T-helper 17 cell (primary cell): ENCODE measurements around the gene HCAR2. TPM values are rescaled to one million over a fixed set of nuclear protein-coding genes. Genes with fewer than 3 reads are reported as not detected.
"Not testable (repeated sequence)": the region's sequence is repeated elsewhere in the genome, so short reads cannot be mapped to it uniquely, and the experiment has no call there.

ENCODE experiments used
- ATAC-seq: fragments of 150-1000 bp; cut with Tn5 transposase; 2 replicates; pipeline ENCODE4 v1.10.0; 2021; ENCODE audit warnings: mild to moderate bottlenecking, moderate library complexity
- DNase-seq, 3 donors: peaks; one replicate each; pipeline versions ENCODE4 v3.0.0 to v3.0.0-alpha.2; 2020 to 2021
- H3K9me3 ChIP-seq: one replicate; pipeline ENCODE4 v1.7.0; 2013; ENCODE audit warnings: low read length, mild to moderate bottlenecking; ENCODE audit not compliant: control insufficient read depth, poor library complexity, severe bottlenecking
- H3K27ac Mint-ChIP-seq: one replicate; pipeline ENCODE4 v1.8.0; 2022; ENCODE audit warnings: mild to moderate bottlenecking, moderate library complexity, mixed read lengths
- H3K27me3 Mint-ChIP-seq: one replicate; pipeline ENCODE4 v1.8.0; 2022; ENCODE audit warnings: mixed read lengths
- H3K36me3 Mint-ChIP-seq: one replicate; pipeline ENCODE4 v1.8.0; 2022; ENCODE audit warnings: low read depth, mixed read lengths
- H3K4me1 Mint-ChIP-seq: one replicate; pipeline ENCODE4 v1.8.0; 2022; ENCODE audit warnings: mild to moderate bottlenecking, mixed read lengths
- H3K4me3 Mint-ChIP-seq: one replicate; pipeline ENCODE4 v1.8.0; 2022; ENCODE audit warnings: mild to moderate bottlenecking, moderate library complexity, mixed read lengths
- total RNA-seq, 4 donors: library from RNA in 2 of 4; stranded (reverse) in 2 of 4; gene quantifications; one replicate each; pipeline ENCODE4 v1.2.3 and lab custom pipeline; 2022 to 2026

HCAR2 gene
- total RNA-seq (under 1 TPM in 1 of 2 donors, not detected in 1; 0.99 TPM), total RNA-seq (lab: John Stamatoyannopoulos, UW) (0 reads per million in 2 donors)

DNA sequence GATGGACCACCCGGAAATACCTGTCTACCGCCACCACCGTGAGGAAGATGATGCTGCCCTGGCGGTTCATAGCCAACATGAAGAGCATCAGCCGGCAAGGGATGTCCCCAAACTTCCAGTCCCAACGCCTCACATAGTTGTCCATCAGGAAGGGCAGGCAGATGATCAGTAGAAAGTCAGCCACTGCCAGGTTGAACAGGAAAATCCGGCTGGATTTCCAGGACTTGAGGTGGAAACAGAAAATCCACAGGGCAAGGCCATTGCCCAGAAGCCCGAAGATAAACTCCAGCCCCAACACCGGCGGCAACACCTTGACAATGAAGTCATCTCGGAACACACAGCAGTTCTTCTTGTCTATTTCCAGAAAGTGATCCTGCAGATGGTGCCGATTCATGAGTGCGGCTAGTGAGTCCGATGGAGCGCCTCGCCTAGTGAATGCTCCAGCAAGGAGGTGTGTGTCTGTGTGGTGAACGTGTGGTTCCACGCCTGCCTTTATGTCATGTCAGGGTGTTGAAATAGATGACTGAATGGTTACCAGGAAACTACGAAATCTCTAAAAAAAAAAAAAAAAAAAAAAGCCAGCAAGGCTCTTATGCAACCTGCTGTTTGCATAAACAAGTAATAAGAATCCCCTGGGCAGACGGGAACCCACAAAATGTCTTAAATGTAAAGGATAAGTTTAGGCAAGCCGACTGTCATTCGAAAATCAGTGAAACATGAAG is at the start of gene HCAR2:
Gene HCAR2 (minus strand): TSS at position 468 of the 722 bp plus-strand sequence. CDS start 74 bp downstream, at position 394.
- H3K36me3 Mint-ChIP-seq, H3K4me1 Mint-ChIP-seq, DNase-seq, H3K9me3 ChIP-seq, H3K4me3 Mint-ChIP-seq, ATAC-seq, H3K27ac Mint-ChIP-seq: not testable (repeated sequence)
- H3K27me3 Mint-ChIP-seq: peaks cover 20% of the 10 kb centered on the region

DNA sequence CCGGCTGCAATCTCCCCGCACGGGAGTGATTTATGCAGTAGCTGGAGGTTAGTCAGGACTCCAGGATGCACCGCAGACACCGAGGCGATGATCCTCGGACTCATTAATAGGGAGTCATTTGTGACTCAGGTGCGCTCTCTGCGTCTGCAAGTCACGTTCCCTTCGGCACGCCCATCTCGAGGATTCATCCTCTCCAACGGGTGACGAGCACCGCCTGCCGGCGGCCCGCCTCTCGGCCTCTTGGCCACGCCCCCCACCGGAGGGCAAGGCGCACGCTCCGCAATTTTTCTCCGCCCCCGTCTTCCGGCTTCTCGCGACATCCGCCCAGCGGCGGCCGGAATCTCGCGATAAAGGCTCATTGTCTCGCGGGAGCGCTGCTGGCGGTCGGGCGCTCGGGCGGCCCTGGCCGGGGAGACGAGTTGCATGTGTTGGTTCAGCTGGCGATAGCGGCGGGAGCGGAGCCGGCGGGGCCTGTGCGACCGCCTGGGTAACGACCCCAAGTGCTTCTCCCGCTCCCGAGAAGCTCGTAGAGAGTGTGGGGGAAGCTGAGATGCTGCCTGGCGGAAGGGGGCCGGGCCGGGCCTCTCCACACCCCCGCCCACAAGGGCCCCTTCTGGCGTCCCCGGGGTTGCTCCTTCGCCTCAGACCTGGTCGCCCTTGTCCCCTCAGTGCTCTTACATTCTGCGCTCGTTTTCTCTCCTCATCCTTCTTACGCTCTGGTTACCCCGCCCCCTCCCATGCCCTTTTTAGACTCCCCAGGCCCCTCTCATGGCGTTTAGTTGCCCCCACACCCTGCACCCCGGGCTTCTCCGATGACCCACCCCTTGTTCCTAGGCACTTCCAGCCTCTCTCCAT is 49.5 kb upstream of the HCAR2 start, which contains the start of gene DENR:
Gene DENR (plus strand): TSS at position 361 of the 855 bp plus-strand sequence. CDS start 878 bp downstream, outside the sequence.
- DNase-seq: peak; percentile 99 to 100 (median 100)
- no peaks in the 10 kb centered on the region for H3K9me3 ChIP-seq
- Mint-ChIP-seq H3K4me1 (peaks cover 44% of the 10 kb centered on the region), H3K27ac (peak within 1 kb of the TSS; percentile 95), H3K27me3 (no peaks in the 10 kb centered on the region), H3K36me3 (peaks cover 13% of the 10 kb centered on the region), H3K4me3 (peak within 1 kb of the TSS; percentile 98)
- ATAC-seq: peak; percentile 95

DNA sequence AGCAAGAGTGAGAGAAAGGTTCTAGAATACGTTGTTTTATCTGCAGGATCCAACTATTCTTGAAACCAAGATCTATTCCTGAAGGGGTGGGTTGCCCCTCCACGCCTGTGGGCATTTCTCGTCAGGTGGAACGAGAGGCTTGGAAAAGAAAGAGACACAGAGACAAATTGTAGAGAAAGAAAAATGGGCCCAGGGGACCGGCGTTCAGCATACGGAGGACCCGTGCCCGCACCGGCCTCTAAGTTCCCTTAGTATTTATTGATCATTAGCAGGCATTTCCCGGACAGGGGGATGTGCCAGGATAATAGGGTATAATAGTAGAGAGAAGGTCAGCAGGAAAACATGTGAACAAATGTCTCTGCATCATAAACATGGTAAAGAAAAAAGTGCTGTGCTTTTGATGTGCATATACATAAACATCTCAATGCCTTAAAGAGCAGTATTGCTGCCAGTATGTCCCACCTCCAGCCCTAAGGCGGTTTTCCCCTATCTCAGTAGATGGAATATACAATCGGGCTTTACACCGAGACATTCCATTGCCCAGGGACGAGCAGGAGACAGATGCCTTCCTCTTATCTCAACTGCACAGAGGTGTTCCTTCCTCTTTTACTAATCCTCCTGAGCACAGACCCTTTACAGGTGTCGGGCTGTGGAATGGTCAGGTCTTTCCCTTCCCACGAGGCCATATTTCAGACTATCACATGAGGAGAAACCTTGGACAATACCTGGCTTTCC is 47.8 kb upstream of the HCAR2 start:
- Mint-ChIP-seq H3K27ac (peak overlapping the region; percentile 95), H3K4me3 (peak overlapping the region; percentile 98), H3K4me1 (peaks cover 30% of the 10 kb centered on the region)
- not testable (repeated sequence) for H3K36me3 Mint-ChIP-seq, H3K9me3 ChIP-seq, ATAC-seq, DNase-seq, H3K27me3 Mint-ChIP-seq

DNA sequence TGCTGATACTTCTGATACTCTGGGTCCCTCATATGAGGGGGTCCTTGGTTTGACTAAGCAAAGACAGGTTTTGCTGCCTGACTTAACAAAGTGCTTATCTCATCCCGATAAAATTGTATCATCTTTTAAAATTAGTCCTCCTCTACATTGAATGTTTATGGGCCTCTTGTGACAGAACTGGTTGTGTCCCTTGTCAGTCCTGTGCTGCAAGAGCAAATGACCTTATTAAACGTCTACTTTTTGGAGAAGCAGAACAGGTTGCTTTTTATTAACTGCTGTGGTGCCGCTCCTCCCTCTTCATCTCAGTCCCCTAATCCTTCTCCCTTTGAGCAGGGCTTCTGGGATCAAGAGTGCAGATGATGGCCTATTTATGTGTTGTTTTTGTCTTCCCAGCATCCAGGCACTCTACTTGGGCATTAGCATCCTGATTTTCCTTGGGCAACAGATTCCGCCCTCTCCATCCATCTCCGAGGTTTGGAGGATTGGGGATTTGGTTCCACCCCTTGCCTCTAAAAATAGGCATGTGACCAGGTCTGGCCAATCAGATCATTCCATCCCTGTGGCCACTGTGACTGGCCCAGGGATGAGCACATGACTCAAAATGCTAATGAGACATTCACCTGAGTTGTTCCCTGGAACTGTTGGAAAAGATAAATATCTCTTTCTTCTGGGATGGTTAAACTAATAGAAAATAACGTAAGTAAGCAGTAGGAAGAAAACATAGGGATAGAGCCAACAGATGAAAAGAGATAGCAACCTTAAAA is 46.6 kb upstream of the HCAR2 start:
- peak overlapping the region; percentile 9 for H3K4me3 Mint-ChIP-seq
- H3K27me3 Mint-ChIP-seq: no peaks in the 10 kb centered on the region
- H3K27ac Mint-ChIP-seq: no peak overlapping the region

DNA sequence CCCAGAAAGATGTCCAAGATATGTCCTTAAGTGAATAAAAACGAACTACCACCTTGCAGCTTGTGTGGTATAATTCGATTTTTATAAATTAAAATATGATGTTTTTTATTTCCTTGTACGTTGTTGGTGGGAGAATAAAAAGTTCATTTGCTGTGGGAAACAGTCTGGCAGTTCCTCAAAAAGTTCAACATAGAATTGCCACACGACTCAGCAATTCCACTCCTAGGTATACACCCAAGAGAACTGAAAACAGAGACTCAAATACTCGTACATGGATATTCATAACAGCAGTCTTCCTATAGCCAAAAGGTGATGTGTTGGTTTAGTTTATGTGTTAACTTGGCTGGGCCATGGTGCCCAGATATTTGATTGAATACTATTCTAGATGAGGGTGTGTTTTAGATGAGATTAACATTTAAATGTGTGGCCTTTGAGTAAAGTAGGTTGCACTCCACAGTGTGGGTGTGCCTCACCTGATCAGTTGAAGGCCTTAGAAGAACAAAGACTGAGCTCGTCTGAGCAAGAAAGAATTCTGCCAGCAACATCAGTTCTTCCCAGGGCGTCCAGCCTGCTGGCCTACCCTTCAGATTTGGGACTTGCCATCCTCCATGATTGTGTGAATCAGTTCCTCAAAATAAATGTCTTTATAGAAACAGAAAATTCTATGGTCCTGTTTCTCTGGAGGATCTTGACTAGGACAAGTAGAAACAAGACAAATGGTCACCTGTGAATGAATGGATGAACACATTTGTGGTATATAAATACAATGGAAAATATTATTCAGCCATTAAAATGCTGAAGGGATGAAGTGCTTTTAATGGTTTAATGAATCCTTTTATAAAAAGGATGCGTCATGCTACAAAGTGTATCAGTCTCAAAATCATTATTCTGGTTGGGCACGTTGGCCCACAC is 44.3 kb upstream of the HCAR2 start:
- Mint-ChIP-seq H3K27me3 (no peaks in the 10 kb centered on the region), H3K27ac (no peak overlapping the region), H3K36me3 (no peaks in the 10 kb centered on the region), H3K4me3 (no peak overlapping the region), H3K4me1 (peaks cover 6% of the 10 kb centered on the region)
- ATAC-seq (no peak), DNase-seq (no peak)
- H3K9me3 ChIP-seq: no peaks in the 10 kb centered on the region

More for the DNA sequence above, 46.6 kb upstream of the HCAR2 start:
- no peak for DNase-seq
- ATAC-seq: no peak
- H3K9me3 ChIP-seq: no peaks in the 10 kb centered on the region
- peaks cover 5% of the 10 kb centered on the region for H3K36me3 Mint-ChIP-seq
- H3K4me1 Mint-ChIP-seq: peaks cover 23% of the 10 kb centered on the region

DNA sequence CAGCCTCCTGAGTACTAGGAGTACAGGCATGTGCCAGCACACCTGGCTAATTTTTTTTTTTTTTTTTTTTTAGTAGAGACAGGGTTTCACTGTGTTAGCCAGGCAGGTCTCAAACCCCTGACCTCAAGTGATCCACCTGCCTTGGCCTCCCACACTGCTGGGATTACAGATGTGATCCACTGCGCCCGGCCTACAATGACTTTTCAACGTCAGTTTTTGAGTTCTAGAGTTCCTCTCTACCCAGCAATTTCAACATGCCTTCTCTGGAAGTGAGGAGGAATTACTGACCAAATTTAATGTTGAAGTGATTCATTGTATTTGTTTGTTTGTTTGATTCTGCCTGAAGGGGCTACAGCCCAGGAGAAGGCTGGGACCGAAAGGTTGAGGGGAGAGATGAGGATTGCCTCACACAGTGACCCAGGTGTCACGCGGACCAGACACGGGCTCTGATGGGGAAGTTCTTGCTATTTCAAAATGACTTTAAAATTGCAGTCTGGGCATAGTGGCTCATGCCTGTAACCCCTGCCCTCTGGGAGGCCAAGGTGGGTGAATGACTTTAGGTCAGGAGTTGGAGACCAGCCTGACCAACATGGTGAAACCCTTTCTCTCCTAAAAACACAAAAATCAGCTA is 40.9 kb upstream of the HCAR2 start:
- DNase-seq (no peak), ATAC-seq (no peak)
- no peaks in the 10 kb centered on the region for H3K36me3 Mint-ChIP-seq
- no peak overlapping the region for H3K27ac Mint-ChIP-seq
- H3K9me3 ChIP-seq: no peaks in the 10 kb centered on the region
- no peaks in the 10 kb centered on the region for H3K27me3 Mint-ChIP-seq
- no peaks in the 10 kb centered on the region for H3K4me1 Mint-ChIP-seq
- H3K4me3 Mint-ChIP-seq: no peak overlapping the region

DNA sequence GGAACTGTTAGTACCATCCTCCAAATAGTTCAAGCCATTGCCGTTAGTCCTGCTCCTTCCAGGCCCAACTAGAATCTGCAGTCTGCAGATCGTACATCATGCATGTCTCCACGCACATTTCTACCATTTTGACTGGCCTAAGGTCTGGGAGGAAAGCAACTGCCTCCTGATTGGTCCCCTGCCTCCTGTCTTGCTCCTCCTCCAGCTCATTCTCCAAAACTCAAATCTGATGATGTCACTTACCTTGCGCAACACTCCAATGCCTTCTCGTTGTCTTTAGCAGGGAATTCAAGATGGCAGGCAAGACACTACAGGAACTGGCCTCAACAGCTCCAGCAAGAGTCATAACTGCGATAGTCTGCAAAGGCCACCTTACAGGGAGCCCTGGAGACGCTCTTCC is 37.2 kb upstream of the HCAR2 start:
- H3K4me3 Mint-ChIP-seq: no peak overlapping the region
- H3K4me1 Mint-ChIP-seq: no peaks in the 10 kb centered on the region
- H3K27me3 Mint-ChIP-seq: no peaks in the 10 kb centered on the region
- DNase-seq (no peak), ATAC-seq (no peak)
- no peaks in the 10 kb centered on the region for H3K36me3 Mint-ChIP-seq
- H3K27ac Mint-ChIP-seq: no peak overlapping the region
- no peaks in the 10 kb centered on the region for H3K9me3 ChIP-seq

DNA sequence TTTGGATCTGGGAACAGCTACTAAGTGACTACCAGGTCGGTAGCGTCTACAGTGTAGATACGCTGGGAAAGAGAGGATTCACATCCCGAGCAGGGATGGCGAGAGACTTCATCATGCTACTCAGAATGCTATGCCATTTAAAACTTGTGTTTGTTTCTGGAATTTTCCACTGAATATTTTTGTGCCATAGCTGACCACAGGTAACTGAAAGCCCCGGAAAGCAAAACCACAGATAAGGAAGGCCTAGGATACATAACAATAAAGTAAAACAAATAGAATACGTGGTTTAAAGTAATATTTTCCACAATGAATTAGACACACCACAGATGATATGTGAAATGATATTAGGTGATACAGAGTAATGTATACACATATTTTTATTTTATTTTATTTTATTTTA is 35.4 kb upstream of the HCAR2 start:
- Mint-ChIP-seq H3K4me1 (no peaks in the 10 kb centered on the region), H3K4me3 (no peak overlapping the region), H3K36me3 (no peaks in the 10 kb centered on the region), H3K27ac (no peak overlapping the region), H3K27me3 (no peaks in the 10 kb centered on the region)
- H3K9me3 ChIP-seq: no peaks in the 10 kb centered on the region
- no peak for ATAC-seq
- no peak for DNase-seq

DNA sequence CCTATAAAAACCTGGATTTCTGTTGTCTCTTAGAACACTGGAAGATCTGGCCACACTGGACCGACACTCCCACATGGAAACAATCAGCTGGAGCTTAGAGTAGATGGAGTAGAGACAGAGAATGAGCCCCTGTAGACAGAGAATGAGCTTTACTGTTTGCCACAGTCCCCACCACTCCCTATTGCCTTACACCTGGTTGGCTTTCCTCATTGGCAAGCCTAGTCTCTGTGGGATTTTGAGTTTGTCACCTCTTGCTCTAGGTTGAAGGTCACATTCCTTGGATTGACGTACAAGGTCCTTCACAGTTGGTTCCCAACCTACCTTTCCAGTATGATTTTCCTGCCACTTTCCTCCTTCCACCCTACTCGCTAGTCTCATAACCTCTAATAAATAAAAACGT is 29.5 kb upstream of the HCAR2 start:
- H3K9me3 ChIP-seq: no peaks in the 10 kb centered on the region
- Mint-ChIP-seq H3K27ac (no peak overlapping the region), H3K4me3 (no peak overlapping the region), H3K4me1 (peaks cover 11% of the 10 kb centered on the region), H3K36me3 (no peaks in the 10 kb centered on the region), H3K27me3 (peaks cover 23% of the 10 kb centered on the region)
- ATAC-seq (no peak), DNase-seq (no peak)

DNA sequence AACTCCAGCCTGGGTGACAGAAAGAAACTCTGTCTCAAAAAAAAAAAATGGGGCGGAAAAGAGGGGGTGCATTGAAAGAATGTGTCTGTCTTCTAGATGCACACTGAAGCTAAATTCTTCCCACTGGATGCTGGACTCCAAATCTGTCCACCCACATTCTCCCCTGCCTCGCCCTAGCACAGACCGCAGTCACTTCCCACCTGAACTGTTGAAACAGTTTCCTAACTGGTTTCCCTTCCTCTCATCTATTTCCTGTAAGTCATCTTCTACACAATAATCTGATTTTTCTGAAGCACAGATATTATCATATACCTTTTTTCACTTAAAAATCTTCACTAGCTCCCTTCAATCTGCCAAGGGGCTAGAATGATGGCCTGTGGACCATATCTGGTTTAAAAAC is 29.0 kb upstream of the HCAR2 start:
- no peak for ATAC-seq
- Mint-ChIP-seq H3K27me3 (peaks cover 23% of the 10 kb centered on the region), H3K36me3 (no peaks in the 10 kb centered on the region), H3K4me1 (peaks cover 11% of the 10 kb centered on the region), H3K27ac (no peak overlapping the region), H3K4me3 (no peak overlapping the region)
- DNase-seq: no peak
- no peaks in the 10 kb centered on the region for H3K9me3 ChIP-seq

DNA sequence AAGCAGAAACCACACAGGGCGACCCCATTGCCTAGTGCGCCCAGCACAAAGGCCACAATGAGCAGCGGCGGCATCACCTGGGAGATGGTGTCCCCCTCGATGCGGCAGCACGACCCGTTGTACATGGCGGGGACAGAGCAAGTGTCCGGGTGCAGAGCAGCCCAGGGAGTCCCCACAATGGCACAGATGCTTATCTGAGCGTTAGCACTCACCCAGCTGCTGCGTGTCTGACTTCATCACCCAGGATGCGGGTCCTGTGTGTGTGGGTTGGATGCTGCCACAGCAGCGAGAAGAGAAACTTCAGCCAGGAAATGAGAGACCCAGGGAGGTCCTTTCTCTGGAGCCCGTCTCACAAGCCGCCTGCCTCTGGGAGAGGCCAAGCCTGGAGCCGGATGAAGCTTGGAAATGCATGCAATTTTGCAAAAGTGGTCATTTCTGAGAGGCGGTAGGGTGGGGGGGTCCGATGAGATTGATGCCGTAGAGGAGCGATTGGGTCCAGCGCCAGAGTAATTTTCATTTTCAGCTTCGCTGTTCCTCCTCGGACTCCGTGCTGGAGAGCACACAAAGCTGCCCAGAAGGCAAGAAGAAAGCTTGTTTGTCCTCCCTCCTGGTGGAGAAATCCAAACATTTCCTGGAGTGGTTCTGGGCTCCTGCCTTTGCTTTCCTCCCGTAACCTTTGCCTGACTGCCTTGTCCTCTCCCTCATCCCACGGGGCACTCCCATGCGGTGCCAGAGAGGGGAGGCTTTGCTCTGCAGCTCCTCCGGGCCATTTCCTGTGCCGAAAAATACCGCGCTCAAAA is 27.3 kb upstream of the HCAR2 start, which contains the start of gene HCAR1:
Gene HCAR1 (minus strand): TSS at position 630 of the 800 bp plus-strand sequence. CDS start 505 bp downstream, at position 125.
- Mint-ChIP-seq H3K4me1 (peaks cover 18% of the 10 kb centered on the region), H3K4me3 (peak within 1 kb of the TSS; percentile 70), H3K36me3 (no peaks in the 10 kb centered on the region), H3K27me3 (peaks cover 23% of the 10 kb centered on the region), H3K27ac (no peak within 1 kb of the TSS)
- no peaks in the 10 kb centered on the region for H3K9me3 ChIP-seq
- no peak for DNase-seq
- peak; percentile 53 for ATAC-seq
